Panc1 (cell line): ENCODE measurements around the gene DLX3. TPM values are rescaled to one million over a fixed set of nuclear protein-coding genes. Genes with fewer than 3 reads are reported as not detected.

ENCODE experiments used
- total RNA-seq: library from RNA; stranded (reverse); gene quantifications from one replicate; pipeline ENCODE4 v1.2.1, GENCODE V29; 2021; ENCODE audit not compliant: unreplicated experiment

The DLX3 gene
- total RNA-seq, 1 experiment from 2014 or later: 2.9 TPM

Other genes with a start within 250 kb of the DLX3 start
- gene FAM117A, start 231.1 kb downstream of the DLX3 start, total RNA-seq: 8.0 TPM
- 69.0 TPM for gene KAT7, start 206.5 kb downstream of the DLX3 start, total RNA-seq
- not detected for gene TAC4, start 147.2 kb downstream of the DLX3 start, total RNA-seq
- 11.2 TPM for gene DLX4, start 26.0 kb downstream of the DLX3 start, total RNA-seq
- gene ITGA3, start 60.9 kb upstream of the DLX3 start, total RNA-seq: 439 TPM
- gene PDK2, start 100.1 kb upstream of the DLX3 start, total RNA-seq: 46.0 TPM
- gene SAMD14, start 134.9 kb upstream of the DLX3 start, total RNA-seq: 6.9 TPM
- 114 TPM for gene PPP1R9B, start 155.5 kb upstream of the DLX3 start, total RNA-seq
- not detected for gene SGCA, start 170.8 kb upstream of the DLX3 start, total RNA-seq
- gene COL1A1, start 206.4 kb upstream of the DLX3 start, total RNA-seq: 52.7 TPM